Tibial nerve (tissue), 3 donors: ENCODE data around the gene KCNIP3.

ENCODE experiments used
- EP300 ChIP-seq, 2 donors: sonication (generic); formaldehyde crosslinking; IDR thresholded peaks; one replicate each; pipeline ENCODE4 v1.6.1; 2017; ENCODE audit warnings: antibody characterized with exemption in 2 of 2, mild to moderate bottlenecking in 1 of 2
- POLR2A ChIP-seq, 2 donors: fragments of 450-650 bp; IDR thresholded peaks; one replicate each; pipeline ENCODE4 v1.6.1; 2017; ENCODE audit warnings: antibody characterized with exemption in 2 of 2, mild to moderate bottlenecking in 2 of 2, moderate library complexity in 2 of 2

- no peak for TF ChIP-seq POLR2A (IDR thresholded peaks at IDR 0.05)
- no peak for TF ChIP-seq EP300 (IDR thresholded peaks at IDR 0.05)
These were observed 14.7 kb upstream of the KCNIP3 start for GRCh38 chr2:95282458-95282857.
